ENCODE results near the gene CGNL1. TPM values are rescaled to one million over a fixed set of nuclear protein-coding genes. Genes with fewer than 3 reads are reported as not detected.

The CGNL1 gene
- total RNA-seq, 2 experiments from 2014 or later = not detected

DNA sequence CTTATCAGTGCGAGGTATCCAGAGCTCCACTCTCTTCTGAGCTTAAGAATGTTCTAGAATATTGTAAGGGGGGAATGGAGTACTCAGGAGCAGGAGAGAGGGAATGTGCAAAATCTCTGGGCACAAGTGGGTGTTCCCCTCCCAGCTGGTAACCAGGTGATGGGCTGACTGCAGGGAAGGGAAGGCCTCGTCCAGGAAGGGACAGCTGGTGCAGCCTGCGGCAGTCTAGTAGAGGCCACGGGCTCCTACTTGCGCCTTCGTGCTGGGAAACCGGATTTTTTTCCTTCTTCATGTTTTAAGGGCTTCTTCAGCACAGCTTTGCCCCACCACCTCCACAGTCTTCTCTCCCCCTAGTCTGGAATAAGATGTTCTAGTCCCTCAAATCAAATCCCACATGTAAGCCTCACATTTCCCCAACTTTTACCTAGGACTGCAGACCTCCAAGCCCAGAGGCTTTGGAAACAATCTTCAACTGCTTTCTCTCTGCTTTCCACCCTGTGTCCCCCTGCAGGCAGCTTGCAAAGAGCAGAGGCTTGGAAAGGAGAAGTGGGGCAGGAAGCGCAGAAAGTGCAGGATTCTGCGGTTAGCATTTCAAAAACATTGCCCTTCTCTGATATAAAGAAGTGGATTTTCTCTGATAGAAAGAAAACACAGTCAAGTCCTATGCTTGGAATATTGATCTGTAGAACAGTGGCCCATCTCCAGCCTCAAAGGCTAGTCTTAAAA is 11.9 kb upstream of the CGNL1 start:
- H3K9me3 Mint-ChIP-seq = no peaks in the 10 kb centered on the region
- H3K27ac Mint-ChIP-seq = no peak overlapping the region
- H3K27me3 Mint-ChIP-seq = no peaks in the 10 kb centered on the region
- no peaks in the 10 kb centered on the region for H3K36me3 Mint-ChIP-seq
- no peak overlapping the region for H3K4me3 Mint-ChIP-seq
- DNase-seq = no peak
- peaks cover 2% of the 10 kb centered on the region for H3K4me1 Mint-ChIP-seq

DNA sequence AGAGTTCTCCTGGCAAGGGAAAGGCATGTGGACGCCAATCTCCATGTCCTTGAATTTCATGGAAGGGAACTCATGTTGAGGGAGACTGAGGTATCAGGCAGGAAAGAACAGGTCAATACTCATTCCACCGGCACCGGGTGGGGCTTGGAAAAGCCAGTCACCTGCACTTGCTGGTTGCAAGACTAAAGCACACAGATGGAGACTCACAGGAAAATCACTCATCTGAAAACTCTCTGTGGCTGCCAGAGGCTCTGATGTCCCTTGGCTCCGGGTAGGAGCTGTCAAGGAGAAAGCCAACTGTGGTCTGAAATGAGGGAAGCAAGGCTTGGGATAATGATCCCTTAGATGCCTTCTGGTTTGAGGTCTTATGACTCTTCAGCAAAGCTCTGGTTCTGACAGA is 8.7 kb upstream of the CGNL1 start:
- H3K9me3 Mint-ChIP-seq = no peaks in the 10 kb centered on the region
- H3K27me3 Mint-ChIP-seq = no peaks in the 10 kb centered on the region
- no peaks in the 10 kb centered on the region for H3K36me3 Mint-ChIP-seq
- DNase-seq = no peak
- H3K27ac Mint-ChIP-seq = no peak overlapping the region
- H3K4me1 Mint-ChIP-seq = peaks cover 2% of the 10 kb centered on the region
- H3K4me3 Mint-ChIP-seq = no peak overlapping the region

DNA sequence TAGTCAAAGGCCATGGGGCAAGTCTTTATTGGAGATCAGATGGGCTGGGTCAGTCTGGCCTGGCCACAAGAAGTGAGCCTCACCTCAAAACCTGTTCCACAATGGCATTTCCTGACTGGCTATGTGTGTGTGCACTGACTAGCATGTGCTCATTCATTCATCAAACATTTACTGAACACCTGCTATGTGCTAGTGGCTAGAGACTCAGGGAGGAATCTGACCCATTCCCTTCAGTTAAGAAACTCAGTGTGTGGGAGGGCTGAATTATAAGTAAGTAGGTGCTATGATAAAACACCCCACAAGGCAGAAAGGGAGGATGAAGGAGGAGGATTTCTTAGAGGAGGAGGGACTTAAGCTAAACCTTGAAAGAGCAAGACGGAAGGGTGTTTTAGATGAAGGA is 5.4 kb upstream of the CGNL1 start:
- no peak overlapping the region for H3K4me3 Mint-ChIP-seq
- H3K27me3 Mint-ChIP-seq = peaks cover 26% of the 10 kb centered on the region
- H3K36me3 Mint-ChIP-seq = peaks cover 2% of the 10 kb centered on the region
- H3K27ac Mint-ChIP-seq = no peak overlapping the region
- no peak for DNase-seq
- no peaks in the 10 kb centered on the region for H3K9me3 Mint-ChIP-seq
- H3K4me1 Mint-ChIP-seq = peaks cover 2% of the 10 kb centered on the region

DNA sequence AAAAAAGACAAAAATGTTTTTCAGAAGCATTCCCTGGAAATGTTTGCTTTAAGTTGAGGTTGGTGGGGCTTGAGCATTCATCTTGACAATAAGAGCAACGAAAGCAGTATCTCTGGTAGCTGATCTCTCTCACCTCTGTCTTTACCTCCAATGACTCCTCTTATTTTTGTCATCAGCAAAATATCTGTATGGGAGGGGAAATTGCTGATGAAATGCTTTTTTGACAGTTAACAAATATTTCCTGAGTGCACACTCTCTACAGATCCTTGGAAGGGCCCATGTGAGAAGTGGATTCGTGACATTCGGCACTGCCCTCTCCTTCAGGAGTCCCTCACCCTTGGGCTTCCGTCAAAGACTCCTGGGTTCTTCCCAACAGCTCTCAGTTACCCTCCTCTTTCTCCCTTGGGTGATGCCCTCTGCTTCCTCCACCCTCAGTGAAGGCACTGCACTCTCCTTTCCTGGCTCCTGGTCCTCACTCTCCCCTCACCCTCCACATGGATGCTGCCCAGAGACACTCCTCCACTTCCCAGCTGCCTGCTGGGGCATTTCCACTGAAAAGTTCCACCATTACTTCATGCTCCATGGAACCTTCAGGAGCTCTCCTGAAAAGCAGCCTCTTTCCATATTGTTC is 2.9 kb upstream of the CGNL1 start:
- H3K4me1 Mint-ChIP-seq = peaks cover 7% of the 10 kb centered on the region
- H3K36me3 Mint-ChIP-seq = peaks cover 2% of the 10 kb centered on the region
- no peak for DNase-seq
- H3K4me3 Mint-ChIP-seq = no peak overlapping the region
- H3K9me3 Mint-ChIP-seq = no peaks in the 10 kb centered on the region
- H3K27ac Mint-ChIP-seq = no peak overlapping the region
- peaks cover 45% of the 10 kb centered on the region for H3K27me3 Mint-ChIP-seq

DNA sequence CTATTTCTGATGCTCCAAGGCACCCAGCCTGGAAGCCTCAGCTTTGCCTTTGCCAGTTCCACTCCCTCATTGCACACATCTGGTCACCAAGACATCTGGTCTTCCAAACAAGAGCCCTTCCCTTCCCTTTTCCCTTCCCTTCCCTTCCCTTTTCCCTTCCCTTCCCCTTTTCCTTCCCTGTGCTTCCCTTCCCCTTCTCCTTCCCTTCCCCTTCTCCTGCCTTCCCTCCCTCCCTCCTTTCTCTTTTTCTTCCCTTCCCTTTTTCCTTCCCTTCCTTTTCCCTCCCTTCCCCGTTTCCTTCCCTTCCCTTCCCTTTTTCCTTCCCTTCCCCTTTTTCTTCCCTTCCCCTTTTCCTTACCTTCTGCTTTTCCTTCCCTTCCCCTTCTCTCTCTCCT is 2.4 kb upstream of the CGNL1 start:
- Mint-ChIP-seq H3K4me1 (peaks cover 7% of the 10 kb centered on the region), H3K36me3 (peaks cover 2% of the 10 kb centered on the region), H3K4me3 (no peak overlapping the region), H3K27ac (no peak overlapping the region), H3K9me3 (no peaks in the 10 kb centered on the region), H3K27me3 (peaks cover 50% of the 10 kb centered on the region)
- no peak for DNase-seq

DNA sequence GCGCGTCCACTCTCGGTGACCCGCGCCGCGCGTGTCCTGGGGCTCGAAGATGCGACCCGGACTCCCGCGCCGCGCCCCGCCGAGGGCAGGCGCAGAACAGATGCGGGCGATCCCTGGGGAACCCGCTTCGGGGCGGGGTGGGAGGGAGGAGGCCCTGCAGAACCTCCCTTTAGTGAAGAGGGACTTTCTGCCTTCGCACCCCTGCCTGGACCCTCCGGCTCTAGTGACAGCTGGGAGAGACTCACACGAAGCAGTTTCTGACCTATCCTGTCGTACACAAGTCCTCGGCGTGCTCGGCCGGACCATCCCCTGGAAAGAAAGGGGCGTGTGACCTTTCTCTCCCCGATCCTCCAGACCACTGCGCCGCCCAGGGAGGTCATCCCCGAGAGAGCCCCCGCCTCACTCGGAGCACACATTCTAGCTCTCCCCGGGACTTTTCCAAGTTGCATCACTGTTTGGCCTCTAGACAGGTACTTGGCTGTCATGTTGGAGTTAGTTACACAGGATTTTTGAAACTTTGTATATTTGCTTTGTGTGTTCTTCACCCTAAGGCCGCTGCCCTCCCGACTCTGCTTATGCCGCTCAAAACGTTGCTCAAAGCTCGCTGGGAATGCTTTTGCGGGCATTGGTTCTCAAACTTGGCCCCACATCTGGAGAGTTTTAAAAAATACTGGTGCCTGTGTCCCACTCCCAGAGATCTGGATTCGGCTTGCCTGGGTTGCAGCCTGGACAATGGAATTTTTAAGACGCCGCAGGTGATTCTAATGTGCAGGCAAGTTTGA is 582 bp downstream of the CGNL1 start:
- Mint-ChIP-seq H3K4me3 (peak overlapping the region; percentile 51), H3K27me3 (peaks cover 70% of the 10 kb centered on the region), H3K4me1 (peaks cover 7% of the 10 kb centered on the region), H3K9me3 (no peaks in the 10 kb centered on the region), H3K36me3 (peaks cover 2% of the 10 kb centered on the region), H3K27ac (no peak overlapping the region)
- DNase-seq = no peak

DNA sequence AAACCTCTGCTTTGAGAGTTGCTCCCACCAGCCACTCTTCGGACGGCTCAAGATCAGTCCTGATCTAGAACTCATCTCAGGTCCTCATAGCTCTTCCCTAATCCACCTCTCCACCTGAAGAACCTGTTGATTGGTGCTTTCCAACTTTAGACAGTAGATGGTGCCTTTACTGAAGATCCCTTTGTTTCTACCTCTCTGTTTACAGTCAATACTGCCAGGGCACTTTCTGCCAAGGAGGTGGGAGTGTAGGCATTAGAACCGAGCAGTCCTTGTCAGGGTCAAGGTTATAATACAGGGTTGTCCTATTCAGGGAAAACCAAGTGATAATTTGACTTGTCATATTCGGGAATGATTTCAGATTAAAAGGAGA is 1.2 kb downstream of the CGNL1 start:
- no peak overlapping the region for H3K27ac Mint-ChIP-seq
- H3K4me1 Mint-ChIP-seq = peaks cover 7% of the 10 kb centered on the region
- no peak for DNase-seq
- no peak overlapping the region for H3K4me3 Mint-ChIP-seq
- peaks cover 70% of the 10 kb centered on the region for H3K27me3 Mint-ChIP-seq
- H3K36me3 Mint-ChIP-seq = peaks cover 2% of the 10 kb centered on the region
- H3K9me3 Mint-ChIP-seq = no peaks in the 10 kb centered on the region

DNA sequence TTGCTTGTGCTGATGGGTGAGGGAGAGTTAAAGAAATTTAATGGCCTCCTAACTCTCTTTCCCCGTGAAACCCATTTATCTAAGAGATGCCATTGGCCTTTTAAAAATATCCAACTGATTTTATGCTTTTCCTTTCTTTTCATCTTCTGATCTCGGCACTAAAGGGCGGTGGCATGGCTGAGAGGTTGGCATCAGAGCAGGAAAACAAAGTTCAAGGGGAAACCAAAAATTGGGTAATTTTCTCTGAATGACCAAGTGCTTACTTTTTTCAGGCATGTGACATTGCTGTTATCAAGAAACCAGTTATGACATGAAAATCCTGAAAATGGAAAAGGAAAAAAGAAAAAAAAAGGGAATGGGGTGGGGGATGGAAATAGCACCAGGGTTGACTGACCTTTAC is 3.2 kb downstream of the CGNL1 start:
- Mint-ChIP-seq H3K4me1 (peaks cover 7% of the 10 kb centered on the region), H3K27me3 (peaks cover 58% of the 10 kb centered on the region), H3K36me3 (peaks cover 2% of the 10 kb centered on the region), H3K9me3 (no peaks in the 10 kb centered on the region), H3K4me3 (no peak overlapping the region), H3K27ac (no peak overlapping the region)
- DNase-seq = no peak

DNA sequence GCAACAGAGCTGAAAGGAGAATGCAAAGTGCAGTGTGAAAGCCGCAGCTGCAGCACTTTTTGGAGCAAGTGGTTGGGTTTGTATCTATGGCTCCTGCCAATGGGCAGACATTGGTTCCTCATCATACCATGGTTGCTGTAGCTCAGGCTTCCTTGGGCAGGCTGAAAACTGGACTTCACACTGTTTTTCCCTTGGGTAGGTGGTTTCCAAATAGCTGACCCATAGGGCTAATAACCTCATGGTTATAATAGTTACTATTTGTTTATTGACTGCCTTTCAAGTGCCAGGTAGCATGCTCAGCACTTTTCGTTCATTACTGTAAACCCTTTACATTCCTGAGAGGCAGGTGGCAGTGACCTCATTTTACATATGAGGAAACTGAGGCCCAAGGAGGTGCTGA is 4.5 kb downstream of the CGNL1 start:
- H3K36me3 Mint-ChIP-seq = peaks cover under 1% of the 10 kb centered on the region
- DNase-seq = no peak
- no peaks in the 10 kb centered on the region for H3K9me3 Mint-ChIP-seq
- H3K27ac Mint-ChIP-seq = no peak overlapping the region
- H3K4me3 Mint-ChIP-seq = no peak overlapping the region
- H3K27me3 Mint-ChIP-seq = peaks cover 45% of the 10 kb centered on the region
- peaks cover 6% of the 10 kb centered on the region for H3K4me1 Mint-ChIP-seq

DNA sequence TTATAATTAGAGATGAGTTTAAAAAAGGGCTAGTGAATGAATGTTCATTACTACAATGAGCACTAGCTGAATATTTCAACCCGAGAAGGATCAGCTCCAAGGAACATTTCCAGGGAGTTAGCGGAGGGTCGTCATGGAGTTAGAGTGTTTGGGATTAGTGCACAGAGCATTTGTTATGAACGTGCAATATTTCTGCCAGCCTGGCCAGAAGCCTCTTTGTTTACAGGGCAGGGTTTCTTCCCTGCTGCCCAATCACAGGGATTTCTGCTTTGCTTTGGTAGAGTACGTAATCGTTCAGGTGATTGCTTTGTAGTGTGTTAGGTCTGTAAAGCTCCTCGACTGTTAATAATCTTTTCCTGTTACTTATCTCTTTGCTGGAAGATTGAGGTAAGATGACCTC is 5.9 kb downstream of the CGNL1 start:
- no peaks in the 10 kb centered on the region for H3K4me1 Mint-ChIP-seq
- H3K9me3 Mint-ChIP-seq = no peaks in the 10 kb centered on the region
- no peaks in the 10 kb centered on the region for H3K36me3 Mint-ChIP-seq
- no peak overlapping the region for H3K4me3 Mint-ChIP-seq
- no peak overlapping the region for H3K27ac Mint-ChIP-seq
- DNase-seq = no peak
- peaks cover 36% of the 10 kb centered on the region for H3K27me3 Mint-ChIP-seq

DNA sequence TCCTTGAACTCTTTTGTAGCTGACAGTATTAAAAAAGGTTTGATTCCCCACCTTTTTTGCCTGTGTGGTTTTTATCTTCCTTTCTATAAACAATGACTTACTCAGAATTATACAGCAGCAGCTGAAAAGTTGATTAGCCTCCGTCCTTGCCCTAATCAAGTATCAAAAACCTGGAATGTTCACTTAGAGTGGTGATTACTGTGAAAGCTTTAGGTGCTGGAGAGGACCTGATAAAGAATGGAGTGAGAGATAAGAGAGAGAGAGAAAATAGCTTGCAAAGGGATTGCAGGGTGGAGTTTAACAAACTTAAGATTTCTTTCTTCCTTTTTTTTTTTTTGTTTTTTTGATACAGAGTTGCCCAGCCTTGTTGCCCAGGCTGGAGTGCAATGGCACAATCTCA is 6.7 kb downstream of the CGNL1 start:
- H3K4me1 Mint-ChIP-seq = no peaks in the 10 kb centered on the region
- H3K27me3 Mint-ChIP-seq = peaks cover 29% of the 10 kb centered on the region
- H3K36me3 Mint-ChIP-seq = no peaks in the 10 kb centered on the region
- no peaks in the 10 kb centered on the region for H3K9me3 Mint-ChIP-seq
- no peak for DNase-seq
- no peak overlapping the region for H3K4me3 Mint-ChIP-seq
- no peak overlapping the region for H3K27ac Mint-ChIP-seq

DNA sequence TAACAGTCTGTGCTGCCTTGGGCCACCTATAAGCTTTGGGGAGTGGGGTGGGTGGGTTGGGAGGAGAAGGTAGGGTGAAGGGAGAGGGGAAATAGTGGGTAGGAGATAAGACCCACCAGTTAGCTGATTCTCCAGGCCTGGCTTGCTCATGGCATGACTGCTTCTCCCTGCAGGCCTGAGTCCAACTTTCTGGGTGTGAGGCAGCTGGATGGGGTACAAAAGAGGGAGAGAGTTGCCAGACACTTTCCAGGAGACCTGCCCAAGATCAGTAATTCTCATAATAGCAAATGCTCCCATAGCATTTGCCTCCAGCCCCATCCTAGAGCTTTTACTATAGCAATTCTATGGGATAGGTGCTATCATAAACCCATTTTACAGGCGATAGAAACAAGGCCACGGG is 7.7 kb downstream of the CGNL1 start:
- no peak overlapping the region for H3K27ac Mint-ChIP-seq
- H3K4me1 Mint-ChIP-seq = no peaks in the 10 kb centered on the region
- H3K4me3 Mint-ChIP-seq = no peak overlapping the region
- H3K36me3 Mint-ChIP-seq = no peaks in the 10 kb centered on the region
- no peaks in the 10 kb centered on the region for H3K9me3 Mint-ChIP-seq
- no peak for DNase-seq
- H3K27me3 Mint-ChIP-seq = peaks cover 18% of the 10 kb centered on the region

DNA sequence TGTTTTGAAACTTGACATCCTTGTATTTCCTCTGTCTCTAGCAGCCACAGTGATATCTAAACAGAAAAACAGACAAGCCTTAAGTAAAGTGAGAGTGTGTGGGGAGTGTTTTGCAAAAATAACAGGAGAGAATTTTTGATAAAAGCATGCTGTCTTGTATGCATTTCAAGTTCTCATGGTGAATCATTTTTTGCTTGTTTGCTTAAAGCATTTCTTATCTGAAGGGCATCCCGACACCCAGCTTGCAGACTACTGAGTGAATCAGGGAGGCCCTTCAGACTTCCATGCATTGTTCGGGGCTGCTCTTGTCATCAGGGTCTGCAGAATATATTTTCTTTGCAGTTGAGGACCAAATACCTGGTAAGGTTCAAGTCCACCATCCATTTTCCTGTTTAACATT is 8.5 kb downstream of the CGNL1 start:
- Mint-ChIP-seq H3K36me3 (no peaks in the 10 kb centered on the region), H3K27me3 (peaks cover 12% of the 10 kb centered on the region), H3K9me3 (no peaks in the 10 kb centered on the region), H3K27ac (no peak overlapping the region), H3K4me1 (no peaks in the 10 kb centered on the region), H3K4me3 (no peak overlapping the region)
- no peak for DNase-seq

DNA sequence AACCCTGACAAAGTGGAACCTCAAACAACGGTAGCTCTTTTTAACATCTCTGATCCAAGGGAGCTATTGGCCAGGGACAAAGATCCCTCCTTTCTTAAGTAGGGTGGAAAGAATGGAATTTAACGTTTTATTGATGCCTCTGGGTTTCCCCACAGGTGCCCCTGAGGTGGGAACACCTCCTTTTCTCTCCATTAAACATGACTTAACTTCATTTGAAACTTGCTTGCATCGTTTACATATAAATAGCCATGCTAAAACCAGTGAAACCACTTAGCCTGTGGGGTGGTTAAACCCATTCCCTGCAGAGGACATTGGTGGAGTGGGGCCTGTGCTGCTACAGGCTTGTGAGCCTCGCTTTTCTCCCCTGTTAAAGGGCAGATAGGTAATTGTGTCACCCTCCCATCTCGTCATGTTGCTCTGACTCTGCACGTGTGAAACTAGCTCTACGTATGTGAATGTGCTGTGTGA is 9.7 kb downstream of the CGNL1 start:
- H3K4me1 Mint-ChIP-seq = no peaks in the 10 kb centered on the region
- no peaks in the 10 kb centered on the region for H3K9me3 Mint-ChIP-seq
- no peak overlapping the region for H3K4me3 Mint-ChIP-seq
- no peak overlapping the region for H3K27ac Mint-ChIP-seq
- no peak for DNase-seq
- no peaks in the 10 kb centered on the region for H3K36me3 Mint-ChIP-seq
- H3K27me3 Mint-ChIP-seq = peaks cover 4% of the 10 kb centered on the region

DNA sequence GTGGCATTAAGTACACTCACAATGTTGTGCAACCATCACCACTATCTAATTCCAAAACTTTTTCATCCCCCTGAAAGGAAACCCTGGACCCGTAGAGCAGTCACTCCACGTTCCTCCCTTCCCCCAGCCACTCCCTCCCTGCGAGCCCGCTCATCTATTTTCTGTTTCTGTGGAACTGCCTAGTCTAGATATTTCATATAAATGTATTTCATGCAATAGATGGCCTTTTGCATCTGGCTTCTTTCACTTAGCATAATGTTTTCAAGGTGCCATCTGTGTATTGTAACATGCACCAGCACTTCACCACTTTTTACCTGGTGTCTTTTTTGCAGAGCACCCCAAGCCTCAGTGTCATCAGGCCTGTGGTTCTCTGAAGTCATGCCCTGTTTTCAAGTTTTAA is 10.7 kb downstream of the CGNL1 start:
- no peak for DNase-seq
- no peaks in the 10 kb centered on the region for H3K4me1 Mint-ChIP-seq
- H3K27ac Mint-ChIP-seq = no peak overlapping the region
- H3K9me3 Mint-ChIP-seq = no peaks in the 10 kb centered on the region
- H3K4me3 Mint-ChIP-seq = no peak overlapping the region
- H3K27me3 Mint-ChIP-seq = no peaks in the 10 kb centered on the region
- no peaks in the 10 kb centered on the region for H3K36me3 Mint-ChIP-seq
